Retina (tissue), 1 donor: ENCODE results near the gene ISG15.

Experiments used
- DNase-seq: peaks from one replicate; pipeline ENCODE4 v3.0.0-alpha.2; 2016

Gene ISG15

DNA sequence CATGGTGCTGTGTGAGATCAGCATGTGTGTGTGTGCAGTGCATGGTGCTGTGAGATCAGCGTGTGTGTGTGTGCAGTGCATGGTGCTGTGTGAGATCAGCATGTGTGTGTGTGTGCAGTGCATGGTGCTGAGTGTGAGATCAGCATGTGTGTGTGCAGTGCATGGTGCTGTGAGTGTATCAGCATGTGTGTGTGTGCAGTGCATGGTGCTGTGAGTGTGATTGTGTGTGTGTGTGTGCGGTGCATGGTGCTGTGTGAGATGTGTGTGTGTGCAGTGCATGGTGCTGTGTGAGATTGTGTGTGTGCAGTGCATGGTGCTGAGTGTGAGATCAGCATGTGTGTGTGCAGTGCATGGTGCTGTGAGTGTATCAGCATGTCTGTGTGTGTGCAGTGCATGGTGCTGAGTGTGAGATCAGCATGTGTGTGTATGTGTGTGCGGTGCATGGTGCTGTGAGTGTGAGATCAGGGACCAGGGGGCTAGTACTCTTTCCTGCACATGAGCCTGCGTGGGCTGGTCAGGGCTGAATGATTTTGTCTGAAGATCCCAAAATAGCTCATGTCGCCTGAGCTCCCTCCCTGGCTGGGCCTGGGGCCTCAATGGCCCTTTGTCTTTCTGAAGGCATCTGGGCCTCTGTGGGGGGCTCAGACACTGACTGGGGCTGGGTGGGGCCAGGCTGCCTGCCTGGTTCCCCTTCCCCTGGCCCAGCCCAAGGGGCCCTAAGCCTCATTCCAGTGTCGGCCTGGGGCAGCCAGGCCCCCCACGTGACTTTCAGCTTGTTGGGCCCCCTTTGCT is 17.8 kb downstream of the ISG15 start:
- DNase-seq: peak; percentile 50

DNA sequence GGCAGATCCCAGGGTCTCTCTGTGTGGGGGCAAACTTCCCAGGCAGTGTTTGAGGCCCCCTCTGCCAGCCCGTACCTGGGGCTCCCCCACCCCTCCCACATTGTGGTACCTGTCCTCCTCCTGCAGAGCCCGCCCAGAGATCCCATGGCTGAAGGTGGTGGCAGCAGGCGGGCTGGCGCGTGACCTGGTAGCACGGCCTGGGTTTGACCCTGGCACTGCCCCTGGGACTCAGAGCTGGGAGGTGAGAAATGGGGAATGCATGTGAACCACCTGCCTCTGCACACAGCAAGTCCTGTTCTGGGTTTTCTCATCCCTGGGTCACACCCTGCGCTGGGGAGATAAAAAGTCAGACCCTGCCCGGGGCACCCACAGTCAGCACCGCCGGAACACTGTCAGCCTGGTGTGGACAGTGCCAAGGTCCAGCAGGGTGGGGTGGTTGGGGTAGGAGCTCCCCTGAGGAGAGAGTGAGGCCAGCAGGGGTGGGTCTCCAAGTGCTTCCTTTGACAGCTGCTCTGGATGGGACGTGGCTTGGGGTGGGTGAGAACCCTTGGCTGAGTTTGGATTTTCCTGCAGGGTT is 18.4 kb downstream of the ISG15 start:
- no peak for DNase-seq

DNA sequence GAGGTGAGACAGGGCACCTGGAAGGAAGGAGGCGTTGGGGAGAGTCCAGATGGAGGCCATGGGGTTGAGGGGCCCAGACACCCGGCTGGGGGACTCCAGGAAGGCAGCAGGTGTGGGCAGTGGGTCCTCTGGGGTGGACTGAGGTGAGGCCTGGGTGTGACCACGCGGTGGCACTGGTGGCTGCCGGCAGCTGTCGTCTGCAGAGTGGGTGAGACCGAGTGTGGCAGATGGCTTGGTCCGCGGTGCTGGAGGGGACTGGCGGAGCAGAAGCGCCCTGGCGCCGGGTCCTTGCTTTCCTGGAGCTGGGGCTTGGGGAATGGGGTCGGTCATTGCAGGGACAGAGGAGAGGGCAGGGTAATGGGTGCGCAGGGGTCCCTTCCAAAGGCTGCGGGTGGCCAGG is 19.1 kb downstream of the ISG15 start:
- peak; percentile 87 for DNase-seq

DNA sequence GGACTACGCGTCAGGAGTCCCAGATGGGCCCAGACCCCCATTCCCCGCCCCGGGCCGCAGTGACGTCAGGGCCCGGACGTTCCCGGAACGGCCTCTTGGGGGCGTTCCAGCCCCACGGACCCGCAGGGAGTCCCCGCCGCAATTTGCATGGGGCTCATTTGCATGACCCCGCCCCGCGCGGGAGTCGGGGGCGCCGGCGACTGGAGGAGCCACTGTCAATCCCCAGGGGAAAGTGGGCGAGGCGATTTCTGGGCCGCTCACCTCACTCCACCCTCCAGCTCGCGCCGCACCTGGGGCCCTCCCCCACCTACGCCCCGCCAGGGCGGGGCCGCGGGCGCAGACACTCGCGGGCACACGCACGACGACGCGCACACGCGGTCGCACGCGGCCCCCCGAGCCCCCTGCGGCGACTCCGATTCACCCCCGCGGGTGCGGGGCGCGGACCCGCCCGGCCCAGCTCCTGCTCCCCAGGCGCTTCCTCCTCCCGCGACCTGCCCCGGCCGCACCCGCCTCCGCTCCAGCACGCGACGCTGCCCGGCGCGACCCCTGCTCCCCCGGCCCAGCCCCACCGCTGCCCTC is 19.8 kb downstream of the ISG15 start:
- peak; percentile 97 for DNase-seq

DNA sequence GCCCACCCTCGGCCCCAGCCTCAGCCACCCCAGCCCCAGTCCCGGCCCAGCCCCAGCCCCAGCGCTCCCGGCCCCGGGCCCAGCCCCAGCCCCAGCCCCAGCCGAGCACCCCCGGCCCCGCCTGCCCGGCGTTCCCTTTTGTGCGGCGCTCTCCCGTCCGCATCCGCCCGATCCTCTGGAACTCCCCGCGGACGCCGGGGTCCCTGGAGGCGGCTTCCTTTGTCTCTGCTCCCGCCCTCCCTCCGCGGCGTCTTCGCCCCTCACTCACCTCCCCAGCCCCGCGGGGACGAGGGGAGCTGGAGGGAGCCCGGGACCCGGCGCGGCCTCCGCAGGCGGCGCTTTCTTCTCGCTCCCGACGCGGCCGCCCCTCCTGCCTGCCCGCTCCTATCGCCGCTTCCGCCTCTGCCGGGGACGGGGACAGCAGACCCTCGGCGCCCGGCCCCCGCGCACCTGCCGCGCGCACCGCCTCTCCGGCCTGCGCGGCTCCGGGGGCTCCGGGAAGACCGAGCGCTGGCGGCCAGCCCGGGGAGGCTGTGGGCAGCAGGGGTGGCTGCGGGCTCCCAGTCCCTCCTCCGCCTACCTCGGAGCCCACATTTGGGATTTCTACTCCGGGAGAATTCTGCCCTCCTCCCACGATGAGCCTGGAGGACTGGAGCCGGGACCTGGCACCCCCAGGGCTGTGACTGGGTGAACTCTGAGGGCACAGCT is 20.6 kb downstream of the ISG15 start:
- DNase-seq: peak; percentile 70

DNA sequence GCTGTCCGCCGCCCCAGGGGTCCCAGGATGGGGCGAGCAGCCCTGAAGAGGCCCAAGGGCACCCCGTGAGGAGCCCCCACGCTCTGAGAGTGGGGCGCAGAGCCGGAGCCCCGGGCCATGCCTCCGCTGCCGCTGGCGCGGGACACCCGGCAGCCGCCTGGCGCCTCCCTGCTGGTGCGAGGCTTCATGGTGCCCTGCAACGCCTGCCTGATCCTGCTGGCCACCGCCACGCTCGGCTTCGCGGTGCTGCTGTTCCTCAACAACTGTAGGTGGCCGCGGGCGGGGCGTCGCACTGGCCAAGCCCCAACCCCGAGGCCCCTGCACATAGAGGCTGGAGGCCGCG is 21.1 kb downstream of the ISG15 start:
- DNase-seq: peak; percentile 79

DNA sequence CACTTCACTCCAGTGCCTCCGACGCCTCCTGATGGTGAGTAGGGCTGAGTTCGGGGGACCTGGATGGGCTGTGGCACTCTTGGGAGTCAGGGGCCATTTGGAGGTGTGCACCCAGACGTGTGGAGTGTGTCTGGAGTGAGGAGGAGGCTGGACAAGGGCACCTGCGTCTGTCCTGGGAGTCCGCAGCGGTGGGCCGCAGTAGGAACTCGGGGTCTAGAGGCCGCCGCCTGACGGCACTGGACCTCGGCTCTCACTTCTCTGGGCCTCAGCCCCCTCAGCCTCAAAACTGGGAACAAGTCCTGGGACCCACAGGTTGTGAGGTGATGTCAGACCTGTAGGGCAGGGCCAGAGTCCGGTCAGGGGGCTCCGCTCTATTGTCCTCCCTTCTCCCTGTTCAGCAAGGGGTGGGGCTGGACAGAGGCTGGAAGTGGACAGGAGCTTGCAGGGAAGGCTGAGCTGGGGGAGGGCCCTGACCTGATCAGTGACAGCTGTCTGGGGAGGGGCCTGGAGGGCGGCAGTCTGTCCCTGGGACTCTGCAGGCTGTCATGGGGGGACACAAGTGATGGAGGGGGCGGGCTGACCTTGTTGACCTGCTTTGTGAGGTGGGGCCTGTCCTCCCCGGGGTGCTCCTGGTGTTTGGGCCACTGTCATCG is 22.1 kb downstream of the ISG15 start:
- no peak for DNase-seq

DNA sequence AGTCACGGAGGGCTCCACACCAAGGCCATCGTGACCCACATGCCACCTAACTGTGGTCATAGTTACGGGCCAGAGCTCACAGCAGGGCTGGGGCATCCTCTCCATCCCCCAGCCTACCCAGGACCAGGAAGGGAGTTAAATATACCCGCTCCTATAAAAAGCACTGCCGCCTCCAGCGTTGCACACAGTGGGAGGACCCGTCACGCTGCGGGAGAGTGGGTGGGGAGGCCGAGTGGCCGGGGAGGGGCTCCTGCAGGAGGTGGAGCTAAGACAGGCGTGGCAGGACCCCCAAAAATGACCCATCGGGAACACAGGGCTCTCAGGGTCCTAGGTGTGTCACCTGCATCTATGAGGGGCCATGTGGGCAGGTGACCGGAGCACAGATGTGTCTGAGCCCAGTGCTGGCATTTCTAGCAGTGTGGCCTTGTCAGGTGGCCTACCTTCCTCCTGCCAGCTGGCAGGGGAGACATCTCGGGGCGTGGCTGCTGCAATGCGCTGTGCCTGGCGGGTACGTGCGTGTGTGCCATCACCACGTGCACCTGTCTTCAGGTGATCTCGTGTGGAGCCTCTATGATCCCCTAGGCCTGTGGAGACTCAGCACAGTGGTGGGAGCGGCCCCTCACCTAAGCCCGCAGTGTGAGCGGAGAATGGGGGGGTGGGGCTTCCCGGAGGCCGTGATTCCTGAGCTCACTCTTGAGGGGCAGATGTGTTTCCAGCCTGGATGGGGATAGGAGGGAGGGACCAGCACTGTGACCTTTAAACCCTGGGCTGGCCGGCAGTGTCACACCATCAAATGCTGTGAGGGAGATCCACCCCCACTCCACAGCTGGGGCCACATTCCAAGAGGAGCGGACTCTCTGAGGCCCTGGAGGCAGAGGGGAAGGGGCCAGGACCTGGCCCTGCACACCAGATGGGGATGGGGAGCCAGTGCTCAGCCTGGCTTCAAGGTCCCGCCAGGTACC is 24.4 kb downstream of the ISG15 start:
- DNase-seq: no peak

DNA sequence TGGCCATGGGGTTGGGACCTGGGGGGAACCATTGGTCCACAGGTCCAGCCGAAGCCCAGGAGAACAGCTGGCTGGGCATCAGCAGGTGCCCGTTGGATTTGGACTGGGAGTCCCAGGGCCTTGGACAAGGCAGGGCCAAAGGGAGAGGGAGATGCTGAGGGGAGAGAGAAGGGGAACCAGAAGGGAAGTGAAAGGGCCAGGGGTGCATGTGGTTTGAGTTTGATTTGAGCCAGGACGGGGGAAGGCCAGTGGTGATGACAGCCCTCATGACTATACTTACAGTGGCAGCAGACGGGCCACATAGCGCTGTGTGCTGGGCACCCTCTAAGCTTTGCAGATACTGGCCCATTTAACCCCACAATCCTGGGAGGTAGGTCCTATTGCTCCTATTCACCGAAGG is 25.4 kb downstream of the ISG15 start:
- peak; percentile 24 for DNase-seq

DNA sequence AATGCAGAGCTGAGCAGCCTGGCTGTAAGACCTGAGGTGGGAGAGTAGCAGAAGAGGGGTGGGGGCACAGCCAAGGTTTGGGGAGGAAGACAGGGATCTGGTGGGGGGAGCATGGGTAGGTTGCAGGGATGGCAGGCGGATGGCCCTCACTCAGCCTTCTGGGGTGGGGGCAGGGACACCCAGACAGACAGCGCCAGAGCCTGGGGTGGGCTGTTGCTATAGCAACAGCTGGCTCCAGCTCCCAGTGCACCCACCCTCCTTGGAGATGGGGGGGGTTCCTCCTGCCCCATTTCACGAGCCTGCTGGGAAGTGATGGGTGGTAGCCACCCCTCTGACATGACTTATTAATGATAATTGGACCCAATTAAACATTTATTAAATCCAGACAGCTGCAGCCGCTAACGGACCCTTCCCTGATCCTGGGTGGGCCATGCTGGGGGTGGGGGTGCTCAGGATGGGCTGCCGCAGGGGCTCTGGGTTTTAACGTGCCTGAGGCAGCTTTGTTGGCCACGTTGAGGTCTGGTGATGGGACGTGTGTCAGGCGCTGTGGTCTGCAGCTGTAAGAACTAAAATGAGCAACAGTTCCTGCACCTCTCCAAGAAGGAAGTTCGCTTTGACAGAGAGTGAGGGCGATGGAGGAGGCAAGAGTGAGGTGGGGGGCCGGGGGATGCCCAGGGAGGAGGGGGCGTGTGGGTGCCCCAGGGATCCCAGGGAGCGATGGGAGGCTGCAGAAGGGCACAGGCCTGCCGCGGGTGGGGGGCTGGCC is 26.0 kb downstream of the ISG15 start:
- DNase-seq: peak; percentile 63

DNA sequence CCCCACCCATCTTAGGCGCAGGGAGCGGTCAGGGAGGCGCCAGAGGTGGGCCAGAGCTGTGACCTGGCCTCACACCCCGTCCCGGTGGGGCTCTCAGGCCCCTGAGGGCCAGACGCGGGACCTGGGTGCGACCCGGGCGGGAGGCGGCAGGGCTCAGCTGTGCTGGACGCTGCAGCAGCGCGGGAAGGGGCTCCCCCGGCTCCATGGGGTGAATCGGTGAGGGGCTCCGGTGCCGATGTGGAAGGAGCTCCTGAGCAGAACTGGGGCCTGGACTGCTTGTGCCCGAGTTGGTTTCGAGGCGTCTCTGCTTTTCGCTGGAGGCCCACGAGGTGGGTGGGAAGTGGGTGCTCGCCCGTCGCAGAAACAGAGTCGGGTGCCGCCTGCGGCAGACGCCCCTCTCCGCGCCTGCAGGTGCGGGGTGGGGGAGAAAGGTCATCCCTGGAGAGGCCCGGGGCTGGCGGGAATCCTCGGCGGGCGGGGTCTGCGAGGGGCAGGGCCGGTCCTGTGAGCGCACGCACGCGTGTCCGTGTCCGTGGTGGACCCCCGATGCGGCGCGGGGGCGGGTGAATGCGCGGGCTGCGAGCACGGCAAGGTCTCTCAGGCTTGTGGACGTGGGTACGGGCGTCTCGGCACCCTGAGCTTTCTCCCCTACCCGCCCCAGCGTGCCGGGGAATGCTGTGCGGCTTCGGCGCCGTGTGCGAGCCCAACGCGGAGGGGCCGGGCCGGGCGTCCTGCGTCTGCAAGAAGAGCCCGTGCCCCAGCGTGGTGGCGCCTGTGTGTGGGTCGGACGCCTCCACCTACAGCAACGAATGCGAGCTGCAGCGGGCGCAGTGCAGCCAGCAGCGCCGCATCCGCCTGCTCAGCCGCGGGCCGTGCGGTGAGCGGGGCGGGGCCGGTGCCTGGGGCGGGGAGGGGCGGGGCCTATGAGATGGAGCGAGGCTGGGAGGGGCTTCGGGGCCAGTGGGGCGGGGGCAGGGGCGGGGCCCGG is 27.0 kb downstream of the ISG15 start:
- DNase-seq: peak; percentile 75

DNA sequence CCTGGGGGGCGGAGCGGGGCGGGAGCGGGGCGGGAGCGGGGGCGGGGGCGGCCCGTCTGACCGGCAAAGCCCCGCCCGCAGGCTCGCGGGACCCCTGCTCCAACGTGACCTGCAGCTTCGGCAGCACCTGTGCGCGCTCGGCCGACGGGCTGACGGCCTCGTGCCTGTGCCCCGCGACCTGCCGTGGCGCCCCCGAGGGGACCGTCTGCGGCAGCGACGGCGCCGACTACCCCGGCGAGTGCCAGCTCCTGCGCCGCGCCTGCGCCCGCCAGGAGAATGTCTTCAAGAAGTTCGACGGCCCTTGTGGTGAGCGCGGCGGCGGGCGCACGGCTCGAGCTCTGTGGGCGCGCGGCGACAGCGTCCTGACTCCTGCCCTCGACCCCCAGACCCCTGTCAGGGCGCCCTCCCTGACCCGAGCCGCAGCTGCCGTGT is 27.8 kb downstream of the ISG15 start:
- DNase-seq: peak; percentile 52

DNA sequence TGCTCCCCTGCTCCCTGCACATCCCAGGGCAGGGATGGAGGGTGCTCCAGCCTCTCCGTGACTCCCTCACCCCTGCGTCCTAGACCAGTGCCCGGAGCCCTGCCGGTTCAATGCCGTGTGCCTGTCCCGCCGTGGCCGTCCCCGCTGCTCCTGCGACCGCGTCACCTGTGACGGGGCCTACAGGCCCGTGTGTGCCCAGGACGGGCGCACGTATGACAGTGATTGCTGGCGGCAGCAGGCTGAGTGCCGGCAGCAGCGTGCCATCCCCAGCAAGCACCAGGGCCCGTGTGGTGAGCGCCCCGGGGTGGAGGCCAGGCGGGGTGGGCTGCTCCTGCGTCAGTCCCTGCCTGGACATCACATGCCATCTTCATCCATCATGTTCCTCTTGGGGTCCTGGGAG is 28.6 kb downstream of the ISG15 start:
- no peak for DNase-seq

DNA sequence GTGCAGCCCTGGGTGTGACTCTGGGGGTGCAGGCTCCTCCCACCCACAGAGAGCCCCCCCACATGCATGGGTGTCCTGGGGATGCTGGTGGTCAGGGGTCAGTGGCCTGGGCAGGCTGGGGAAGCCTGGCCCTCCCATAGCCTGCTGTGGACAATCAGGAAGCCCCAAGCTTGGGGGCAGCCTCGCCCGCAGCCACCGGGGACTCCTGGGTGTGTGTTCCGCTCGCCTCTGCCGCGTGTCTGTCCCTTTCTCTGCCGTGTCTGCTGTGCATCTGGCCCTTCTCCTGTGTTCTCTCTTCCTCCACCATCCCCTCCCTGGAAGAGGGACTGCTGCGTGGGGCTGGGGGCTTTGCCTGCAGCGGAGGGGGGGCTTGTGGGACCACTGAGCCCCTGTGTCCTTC is 29.5 kb downstream of the ISG15 start:
- no peak for DNase-seq

DNA sequence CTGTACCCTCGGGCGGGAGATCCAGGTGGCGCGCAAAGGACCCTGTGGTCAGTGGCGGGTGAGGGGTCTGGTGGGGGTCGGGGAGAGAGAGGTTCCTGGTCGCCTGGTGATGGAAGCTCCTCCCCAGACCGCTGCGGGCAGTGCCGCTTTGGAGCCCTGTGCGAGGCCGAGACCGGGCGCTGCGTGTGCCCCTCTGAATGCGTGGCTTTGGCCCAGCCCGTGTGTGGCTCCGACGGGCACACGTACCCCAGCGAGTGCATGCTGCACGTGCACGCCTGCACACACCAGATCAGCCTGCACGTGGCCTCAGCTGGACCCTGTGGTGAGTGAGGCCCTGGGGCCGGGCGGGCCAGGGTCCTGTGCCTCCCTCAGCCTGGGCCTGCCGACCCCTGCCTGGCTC is 30.1 kb downstream of the ISG15 start:
- DNase-seq: no peak

DNA sequence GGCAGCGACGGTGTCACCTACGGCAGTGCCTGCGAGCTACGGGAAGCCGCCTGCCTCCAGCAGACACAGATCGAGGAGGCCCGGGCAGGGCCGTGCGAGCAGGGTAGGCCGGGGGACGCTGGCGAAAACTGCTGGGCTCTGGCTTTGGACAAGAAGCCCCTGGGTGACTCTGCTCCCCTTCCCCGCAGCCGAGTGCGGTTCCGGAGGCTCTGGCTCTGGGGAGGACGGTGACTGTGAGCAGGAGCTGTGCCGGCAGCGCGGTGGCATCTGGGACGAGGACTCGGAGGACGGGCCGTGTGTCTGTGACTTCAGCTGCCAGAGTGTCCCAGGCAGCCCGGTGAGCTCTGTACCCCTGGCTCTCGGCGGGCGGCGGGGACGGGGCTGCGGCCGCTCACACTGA is 30.6 kb downstream of the ISG15 start:
- DNase-seq: no peak

DNA sequence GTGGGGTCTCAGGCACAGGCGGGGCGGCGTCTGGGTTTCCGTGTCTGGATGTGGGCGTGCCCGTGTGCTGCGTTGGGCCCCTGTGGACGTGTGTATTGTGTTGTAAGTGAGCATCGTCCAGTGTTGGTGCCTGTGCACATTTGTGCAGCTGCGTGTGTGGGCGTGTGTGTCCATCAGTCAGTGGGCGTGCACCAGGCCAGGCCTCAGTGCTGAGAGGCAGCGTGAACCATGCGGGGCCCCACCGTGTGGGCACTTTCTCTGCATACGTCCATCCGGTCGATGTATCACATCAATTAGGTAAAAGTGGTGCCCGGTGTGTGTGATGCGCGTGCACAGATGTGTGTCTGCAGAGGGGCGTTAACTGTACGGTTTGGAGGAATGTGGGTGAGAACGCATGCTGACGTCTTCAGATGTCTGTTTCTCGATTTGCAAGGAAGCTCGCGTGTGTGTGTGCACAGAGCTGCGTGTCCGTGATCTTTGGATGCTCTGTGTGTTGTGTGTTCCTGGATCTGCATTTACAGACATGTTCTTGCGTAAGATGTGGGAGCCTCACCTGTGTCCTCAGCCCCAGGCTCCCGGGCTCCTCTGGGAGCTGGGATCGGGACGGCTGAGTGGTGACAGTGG is 31.3 kb downstream of the ISG15 start:
- no peak for DNase-seq

DNA sequence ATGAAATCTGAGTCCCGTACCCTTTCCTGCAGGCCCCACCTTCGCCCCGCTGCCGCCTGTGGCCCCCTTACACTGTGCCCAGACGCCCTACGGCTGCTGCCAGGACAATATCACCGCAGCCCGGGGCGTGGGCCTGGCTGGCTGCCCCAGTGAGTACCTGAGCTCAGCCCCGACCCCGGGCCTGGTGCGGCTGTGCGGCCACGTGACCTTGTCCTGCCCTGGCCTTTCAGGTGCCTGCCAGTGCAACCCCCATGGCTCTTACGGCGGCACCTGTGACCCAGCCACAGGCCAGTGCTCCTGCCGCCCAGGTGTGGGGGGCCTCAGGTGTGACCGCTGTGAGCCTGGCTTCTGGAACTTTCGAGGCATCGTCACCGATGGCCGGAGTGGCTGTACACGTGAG is 31.8 kb downstream of the ISG15 start:
- no peak for DNase-seq

DNA sequence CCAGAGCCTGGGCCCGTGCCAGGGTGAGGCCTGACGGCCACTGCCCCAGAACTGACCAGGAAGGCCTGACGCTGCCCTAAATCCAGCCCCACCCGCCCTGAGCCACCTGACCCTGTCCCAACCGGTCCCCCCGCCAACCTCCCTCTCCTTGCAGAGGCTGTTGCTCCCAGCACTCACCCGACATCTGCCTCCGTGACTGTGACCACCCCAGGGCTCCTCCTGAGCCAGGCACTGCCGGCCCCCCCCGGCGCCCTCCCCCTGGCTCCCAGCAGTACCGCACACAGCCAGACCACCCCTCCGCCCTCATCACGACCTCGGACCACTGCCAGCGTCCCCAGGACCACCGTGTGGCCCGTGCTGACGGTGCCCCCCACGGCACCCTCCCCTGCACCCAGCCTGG is 32.9 kb downstream of the ISG15 start:
- DNase-seq: no peak

DNA sequence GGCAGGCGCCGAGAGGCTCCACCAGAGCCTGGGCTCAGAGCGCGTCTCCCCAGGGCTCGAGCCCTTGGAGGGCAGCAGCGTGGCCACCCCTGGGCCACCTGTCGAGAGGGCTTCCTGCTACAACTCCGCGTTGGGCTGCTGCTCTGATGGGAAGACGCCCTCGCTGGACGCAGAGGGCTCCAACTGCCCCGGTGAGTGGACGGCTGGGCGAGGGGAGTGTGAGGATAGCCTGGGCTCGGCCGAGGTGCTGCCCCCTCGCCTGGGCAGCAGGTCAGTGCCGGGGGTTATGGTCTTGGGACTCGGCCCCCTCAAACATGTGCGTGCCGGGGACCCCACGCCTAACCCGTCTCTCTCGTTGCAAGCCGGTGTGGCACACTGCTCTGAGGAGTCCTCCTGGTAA is 33.5 kb downstream of the ISG15 start:
- no peak for DNase-seq
